Fibroblast of mammary gland (primary cell): ENCODE measurements around the gene KIF6.

Experiments
- DNase-seq: peaks from one replicate; pipeline ENCODE4 v3.0.0-alpha.2; 2010; ENCODE audit warnings: low read depth
- H3K4me3 ChIP-seq: 2 replicates; pipeline ENCODE4 v1.5.1; 2011; ENCODE audit warnings: low read depth, mild to moderate bottlenecking, low read length, moderate library complexity; ENCODE audit not compliant: control insufficient read depth
- TF ChIP-seq, protein P1 (sequence below): conservative IDR thresholded peaks from 2 replicates; pipeline ENCODE4 v1.5.1; 2011; ENCODE audit warnings: low read depth, low read length, inconsistent platforms; ENCODE audit not compliant: control insufficient read depth, insufficient read depth

Gene KIF6

DNA sequence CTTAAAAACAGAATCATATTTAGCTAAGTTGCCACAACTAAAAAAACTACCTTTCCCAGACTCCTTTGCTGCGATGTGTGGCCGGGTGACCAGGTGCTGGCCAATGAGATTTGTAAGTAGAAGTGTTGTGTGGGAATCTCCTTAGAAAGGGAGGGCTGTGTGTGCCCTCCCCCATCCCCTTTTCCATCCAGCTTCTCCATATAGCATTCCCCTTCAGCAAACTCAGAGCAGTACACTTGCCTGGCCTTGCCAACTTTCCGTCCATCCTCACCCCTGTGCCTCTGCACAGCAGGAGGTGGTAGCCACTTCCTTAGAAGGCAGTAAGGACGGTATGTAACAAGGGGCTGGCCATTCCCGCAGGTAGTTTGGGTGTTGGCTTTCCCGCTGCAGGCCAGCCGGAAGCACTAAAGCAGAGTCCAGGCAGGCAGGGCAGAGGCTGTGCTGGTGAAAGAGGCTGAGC is 380.4 kb downstream of the KIF6 start:
- H3K4me3 ChIP-seq, result no peak overlapping the region
- TF ChIP-seq, protein P1, sequence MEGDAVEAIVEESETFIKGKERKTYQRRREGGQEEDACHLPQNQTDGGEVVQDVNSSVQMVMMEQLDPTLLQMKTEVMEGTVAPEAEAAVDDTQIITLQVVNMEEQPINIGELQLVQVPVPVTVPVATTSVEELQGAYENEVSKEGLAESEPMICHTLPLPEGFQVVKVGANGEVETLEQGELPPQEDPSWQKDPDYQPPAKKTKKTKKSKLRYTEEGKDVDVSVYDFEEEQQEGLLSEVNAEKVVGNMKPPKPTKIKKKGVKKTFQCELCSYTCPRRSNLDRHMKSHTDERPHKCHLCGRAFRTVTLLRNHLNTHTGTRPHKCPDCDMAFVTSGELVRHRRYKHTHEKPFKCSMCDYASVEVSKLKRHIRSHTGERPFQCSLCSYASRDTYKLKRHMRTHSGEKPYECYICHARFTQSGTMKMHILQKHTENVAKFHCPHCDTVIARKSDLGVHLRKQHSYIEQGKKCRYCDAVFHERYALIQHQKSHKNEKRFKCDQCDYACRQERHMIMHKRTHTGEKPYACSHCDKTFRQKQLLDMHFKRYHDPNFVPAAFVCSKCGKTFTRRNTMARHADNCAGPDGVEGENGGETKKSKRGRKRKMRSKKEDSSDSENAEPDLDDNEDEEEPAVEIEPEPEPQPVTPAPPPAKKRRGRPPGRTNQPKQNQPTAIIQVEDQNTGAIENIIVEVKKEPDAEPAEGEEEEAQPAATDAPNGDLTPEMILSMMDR, result no peak
- DNase-seq, result no peak

DNA sequence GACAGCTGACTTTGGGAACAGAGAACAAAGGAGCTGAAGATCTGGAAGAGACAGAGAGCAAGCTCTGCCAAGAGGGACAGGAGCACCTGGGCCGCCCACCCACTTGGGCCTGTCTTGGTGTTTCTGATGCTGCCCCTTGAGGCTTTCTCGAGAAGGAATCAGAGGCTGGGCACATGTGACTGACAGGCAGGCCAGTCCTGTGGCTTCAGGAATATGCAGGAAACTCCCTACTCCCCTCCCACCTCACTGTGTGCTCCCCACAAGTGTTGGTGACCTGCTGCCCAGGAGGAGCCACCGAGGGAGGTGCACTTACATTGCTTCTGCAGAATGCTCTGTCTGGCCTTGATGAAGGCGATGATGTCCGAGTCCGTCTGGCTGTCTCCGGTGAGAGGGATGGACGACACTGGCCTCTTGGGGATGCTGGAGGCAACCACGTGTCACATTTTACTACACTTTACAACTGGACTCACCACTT is 381.8 kb downstream of the KIF6 start:
- DNase-seq, result no peak
- TF ChIP-seq, protein P1, result no peak
- H3K4me3 ChIP-seq, result no peak overlapping the region

DNA sequence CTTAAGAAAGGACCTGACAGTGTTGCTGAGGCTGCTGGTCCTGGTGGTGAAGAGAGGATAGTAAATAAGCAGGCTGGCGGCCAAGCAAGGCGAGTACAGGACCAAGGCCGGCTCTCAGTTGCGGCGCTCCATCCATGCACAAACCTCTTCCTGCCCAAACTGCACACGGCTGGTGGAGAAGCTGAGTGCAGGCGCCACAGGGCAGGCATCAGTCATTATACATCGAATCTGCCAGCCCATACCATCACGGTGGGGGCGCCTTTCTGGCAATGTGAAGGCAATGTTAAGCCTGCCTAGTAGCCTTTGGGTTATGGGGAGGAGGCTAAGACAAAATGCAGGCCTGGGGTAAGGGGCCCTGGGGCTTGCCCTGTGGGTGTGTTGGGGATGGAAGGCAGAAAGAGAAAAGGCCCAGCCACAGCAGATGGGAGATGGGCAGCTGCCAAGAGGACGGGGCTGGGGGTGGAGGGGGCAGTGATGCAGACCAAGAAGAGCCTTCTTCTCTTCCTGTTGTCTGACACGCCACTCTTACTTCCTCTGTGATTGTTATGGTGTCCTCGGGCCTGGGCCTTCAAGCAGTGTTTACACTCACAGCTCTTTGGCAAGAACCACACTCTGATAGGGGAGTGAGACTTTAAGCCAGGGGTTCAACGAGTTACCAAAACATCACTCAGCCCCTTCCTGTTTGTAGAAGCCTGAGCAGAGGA is 382.4 kb downstream of the KIF6 start:
- no peak for DNase-seq
- no peak overlapping the region for H3K4me3 ChIP-seq

DNA sequence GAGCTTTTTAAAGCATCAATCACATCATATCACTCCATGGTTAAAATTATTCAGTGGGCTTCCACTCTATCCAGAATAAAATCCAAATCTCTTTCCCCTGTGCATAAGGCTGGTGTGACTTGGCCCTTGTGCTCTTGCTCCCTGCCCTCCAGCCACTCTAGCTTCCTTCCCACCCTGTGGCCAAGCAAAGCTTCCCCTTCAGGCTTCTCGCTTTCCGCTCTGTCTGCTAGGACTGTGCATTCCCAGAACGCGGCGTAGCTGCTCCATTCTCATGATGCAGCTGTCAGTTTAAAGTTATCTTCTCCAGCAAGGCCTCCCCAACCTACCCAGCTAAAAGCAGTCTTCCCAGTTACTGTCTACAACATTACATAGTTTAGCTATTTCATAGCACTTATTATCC is 383.3 kb downstream of the KIF6 start:
- TF ChIP-seq, protein P1, result no peak
- no peak for DNase-seq
- no peak overlapping the region for H3K4me3 ChIP-seq

More for the DNA sequence above, 382.4 kb downstream of the KIF6 start:
- TF ChIP-seq, protein P1, result no peak

DNA sequence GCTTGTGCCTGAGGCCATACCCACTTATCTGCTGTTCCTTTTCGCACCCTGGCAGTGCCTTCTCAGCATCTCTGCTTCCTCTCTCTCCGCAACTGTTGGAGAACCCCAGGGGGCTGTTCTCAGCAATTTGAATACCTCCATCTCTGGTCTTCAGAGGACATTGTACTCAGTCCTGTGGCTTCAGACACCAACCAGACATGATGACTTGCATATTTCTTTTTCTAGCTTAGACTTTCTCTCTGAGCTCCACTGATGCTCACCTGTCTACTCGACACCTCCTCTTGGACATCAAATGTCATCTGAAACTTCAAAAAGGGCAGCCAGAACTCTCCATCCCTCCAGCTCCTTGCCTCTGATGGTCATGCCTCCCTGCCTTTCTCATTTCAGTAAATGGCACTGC is 383.9 kb downstream of the KIF6 start:
- DNase-seq, result no peak
- TF ChIP-seq, protein P1, result no peak

DNA sequence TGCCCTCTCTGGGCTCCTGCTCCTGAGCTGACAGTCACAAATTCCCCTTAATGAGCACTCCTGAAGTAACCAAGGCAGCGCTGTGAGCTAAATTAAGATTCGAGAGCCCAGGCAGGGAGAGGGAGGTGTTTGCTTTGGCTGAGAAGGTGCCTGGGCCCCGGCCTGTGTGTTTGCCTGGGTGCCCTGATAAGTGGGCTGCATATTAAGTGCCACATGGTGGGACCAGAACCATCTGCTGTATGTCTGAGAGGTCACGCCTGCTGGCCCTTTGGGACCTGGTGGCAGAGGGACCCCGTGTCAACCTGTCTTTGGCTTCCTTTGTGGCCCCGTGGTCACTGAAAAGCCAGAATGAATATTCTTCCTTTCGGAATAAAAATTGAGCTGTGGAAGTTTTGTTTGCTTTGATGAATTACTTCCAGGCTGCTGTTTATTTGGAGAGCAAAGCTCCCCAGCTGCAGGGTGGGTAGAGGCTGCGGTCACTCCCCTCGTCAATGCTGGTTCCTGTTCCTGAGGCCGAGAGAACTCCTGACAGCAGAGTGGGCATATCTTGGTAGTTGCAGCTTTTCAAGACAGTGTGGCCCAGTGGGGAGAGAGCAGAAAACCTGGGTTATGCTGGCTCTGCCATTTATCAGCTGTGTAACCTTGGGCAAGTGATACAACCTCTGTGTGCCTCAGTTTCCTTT is 385.2 kb downstream of the KIF6 start:
- TF ChIP-seq, protein P1, result no peak
- H3K4me3 ChIP-seq, result no peak overlapping the region
- DNase-seq, result no peak

More for the DNA sequence above, 383.9 kb downstream of the KIF6 start:
- no peak overlapping the region for H3K4me3 ChIP-seq
